ENCODE measurements around the gene ALG14.

- no peak for TF ChIP-seq CTCF (IDR thresholded peaks at IDR 0.05 in 2 of 3, conservative IDR thresholded peaks at IDR 0.05 in 1 of 3; ENCODE audit: control insufficient read depth in 2 of 3, extremely low read depth in 1 of 3, insufficient read depth in 1 of 3, low read depth in 3 of 3, low read length in 3 of 3)
- TF ChIP-seq MXI1 (IDR thresholded peaks at IDR 0.05; ENCODE audit: low read depth, low read length): no peak
- no peak for TF ChIP-seq ZZZ3 (IDR thresholded peaks at IDR 0.05; ENCODE audit: control insufficient read depth, insufficient read length, low read depth)
- no peak for TF ChIP-seq FOXM1 (IDR thresholded peaks at IDR 0.05; ENCODE audit: low read depth, low read length)
- no peak for TF ChIP-seq E2F4 (IDR thresholded peaks at IDR 0.05; ENCODE audit: low read depth, low read length)
- TF ChIP-seq TAF1 (IDR thresholded peaks at IDR 0.05; ENCODE audit: borderline replicate concordance, low read depth, low read length): no peak
Measured at GRCh38 chr1:95013950-95014574, 58.7 kb downstream of the ALG14 start.
